Measurements from ENCODE around the gene ABCC4.
A peak's percentile ranks its signal among the peaks of the same experiment; 100 is the strongest.

ABCC4 gene

GRCh38 chr13:95258098-95258497, 43.2 kb downstream of the ABCC4 start:
- DNase-seq: no peak

- DNase-seq: no peak
These were observed 45.2 kb downstream of the ABCC4 start for GRCh38 chr13:95256091-95256490.

- DNase-seq: no peak
These were observed 46.0 kb downstream of the ABCC4 start for GRCh38 chr13:95255072-95255732.

- no peak for DNase-seq
These were observed 46.9 kb downstream of the ABCC4 start for GRCh38 chr13:95254339-95254738.

GRCh38 chr13:95253033-95253432, 48.2 kb downstream of the ABCC4 start:
- no peak for DNase-seq

- DNase-seq: no peak
These were observed 49.6 kb downstream of the ABCC4 start for GRCh38 chr13:95251641-95252040.

- DNase-seq: no peak
These were observed 50.3 kb downstream of the ABCC4 start for GRCh38 chr13:95250961-95251360.

- no peak for DNase-seq
These were observed 52.3 kb downstream of the ABCC4 start for GRCh38 chr13:95248953-95249352.

GRCh38 chr13:95247852-95248251, 53.4 kb downstream of the ABCC4 start:
- DNase-seq: no peak

GRCh38 chr13:95247171-95247570, 54.1 kb downstream of the ABCC4 start:
- DNase-seq: no peak

GRCh38 chr13:95246292-95247082, 54.8 kb downstream of the ABCC4 start:
- DNase-seq: peak; percentile 37 to 54

- no peak for DNase-seq
These were observed 56.2 kb downstream of the ABCC4 start for GRCh38 chr13:95245071-95245470.

GRCh38 chr13:95243207-95243606, 58.0 kb downstream of the ABCC4 start:
- no peak for DNase-seq

- no peak for DNase-seq
These were observed 59.9 kb downstream of the ABCC4 start for GRCh38 chr13:95241321-95241720.

- no peak for DNase-seq
These were observed 62.0 kb downstream of the ABCC4 start for GRCh38 chr13:95239283-95239682.

- DNase-seq: no peak
These were observed 63.9 kb downstream of the ABCC4 start for GRCh38 chr13:95237310-95237870.

- DNase-seq: no peak
These were observed 64.5 kb downstream of the ABCC4 start for GRCh38 chr13:95236774-95237173.

GRCh38 chr13:95235974-95236373, 65.3 kb downstream of the ABCC4 start:
- peak in 1 of 2 experiments; percentile 5 for DNase-seq

GRCh38 chr13:95235199-95235756, 66.0 kb downstream of the ABCC4 start:
- DNase-seq: no peak

GRCh38 chr13:95234242-95234641, 67.0 kb downstream of the ABCC4 start:
- DNase-seq: no peak

- DNase-seq: no peak
These were observed 68.1 kb downstream of the ABCC4 start for GRCh38 chr13:95233026-95233635.

GRCh38 chr13:95231393-95231792, 69.9 kb downstream of the ABCC4 start:
- no peak for DNase-seq

- DNase-seq: no peak
These were observed 71.4 kb downstream of the ABCC4 start for GRCh38 chr13:95229855-95230254.

All from SHP77 (cell line).